ENCODE results near the gene OR51B4.
"Not testable (repeated sequence)": the region's sequence is repeated elsewhere in the genome, so short reads cannot be mapped to it uniquely, and the experiment has no call there.

OR51B4 gene

GRCh38 chr11:5301846-5302245 is at the start of gene OR51B4:
Gene OR51B4 (minus strand): TSS chr11:5301946. CDS start chr11:5301946, 0 bp downstream.
- no peak for DNase-seq

GRCh38 chr11:5351208-5351607 is 49.5 kb upstream of the OR51B4 start, which contains the start of gene OR51B6:
Gene OR51B6 (plus strand): TSS chr11:5351508. CDS start chr11:5351508, 0 bp downstream.
- DNase-seq, result no peak

GRCh38 chr11:5349550-5349949 is 47.8 kb upstream of the OR51B4 start:
- no peak for DNase-seq

- no peak for DNase-seq
These were observed 46.9 kb upstream of the OR51B4 start for GRCh38 chr11:5348551-5349194.

GRCh38 chr11:5345831-5346230 is 44.1 kb upstream of the OR51B4 start:
- no peak for DNase-seq

- no peak for DNase-seq
These were observed 42.0 kb upstream of the OR51B4 start, which contains the start of gene OR51B5 for GRCh38 chr11:5343474-5344335. Gene OR51B5 (minus strand): TSS chr11:5343524. CDS start chr11:5343524, 0 bp downstream.

- no peak for DNase-seq
These were observed 38.1 kb upstream of the OR51B4 start for GRCh38 chr11:5339771-5340322.

GRCh38 chr11:5337253-5337652 is 35.5 kb upstream of the OR51B4 start:
- DNase-seq, result not testable (repeated sequence)

GRCh38 chr11:5336331-5336730 is 34.6 kb upstream of the OR51B4 start:
- no peak for DNase-seq

- no peak for DNase-seq
These were observed 33.4 kb upstream of the OR51B4 start for GRCh38 chr11:5335170-5335569.

GRCh38 chr11:5324197-5324596 is 22.5 kb upstream of the OR51B4 start, which contains the start of gene OR51B2:
Gene OR51B2 (minus strand): TSS chr11:5324297. CDS start chr11:5324297, 0 bp downstream.
- no peak for DNase-seq

- no peak for DNase-seq
These were observed 15.5 kb upstream of the OR51B4 start for GRCh38 chr11:5317292-5317691.

- DNase-seq, result not testable (repeated sequence)
These were observed 11.7 kb upstream of the OR51B4 start for GRCh38 chr11:5313326-5314023.

- DNase-seq, result no peak
These were observed 8.7 kb upstream of the OR51B4 start for GRCh38 chr11:5310423-5310822.

- DNase-seq, result no peak
These were observed 5.7 kb upstream of the OR51B4 start for GRCh38 chr11:5307256-5308019.

- DNase-seq, result no peak
These were observed 2.3 kb upstream of the OR51B4 start for GRCh38 chr11:5304046-5304445.

- DNase-seq, result no peak
These were observed 1.9 kb upstream of the OR51B4 start for GRCh38 chr11:5303626-5304025.

- no peak for DNase-seq
These were observed 1.5 kb downstream of the OR51B4 start for GRCh38 chr11:5300251-5300650.

GRCh38 chr11:5298451-5298850 is 3.3 kb downstream of the OR51B4 start:
- DNase-seq, result no peak

- no peak for DNase-seq
These were observed 3.9 kb downstream of the OR51B4 start for GRCh38 chr11:5297721-5298323.

GRCh38 chr11:5294342-5294995 is 7.3 kb downstream of the OR51B4 start:
- DNase-seq, result not testable (repeated sequence)
